ENCODE data around the gene SPC24. TPM values are rescaled to one million over a fixed set of nuclear protein-coding genes. Genes with fewer than 3 reads are reported as not detected.
"Not testable (repeated sequence)": the region's sequence is repeated elsewhere in the genome, so short reads cannot be mapped to it uniquely, and the experiment has no call there.

SPC24 gene
- total RNA-seq, 2 donors from 2014 or later = 1.2 to 5.7 TPM

DNA sequence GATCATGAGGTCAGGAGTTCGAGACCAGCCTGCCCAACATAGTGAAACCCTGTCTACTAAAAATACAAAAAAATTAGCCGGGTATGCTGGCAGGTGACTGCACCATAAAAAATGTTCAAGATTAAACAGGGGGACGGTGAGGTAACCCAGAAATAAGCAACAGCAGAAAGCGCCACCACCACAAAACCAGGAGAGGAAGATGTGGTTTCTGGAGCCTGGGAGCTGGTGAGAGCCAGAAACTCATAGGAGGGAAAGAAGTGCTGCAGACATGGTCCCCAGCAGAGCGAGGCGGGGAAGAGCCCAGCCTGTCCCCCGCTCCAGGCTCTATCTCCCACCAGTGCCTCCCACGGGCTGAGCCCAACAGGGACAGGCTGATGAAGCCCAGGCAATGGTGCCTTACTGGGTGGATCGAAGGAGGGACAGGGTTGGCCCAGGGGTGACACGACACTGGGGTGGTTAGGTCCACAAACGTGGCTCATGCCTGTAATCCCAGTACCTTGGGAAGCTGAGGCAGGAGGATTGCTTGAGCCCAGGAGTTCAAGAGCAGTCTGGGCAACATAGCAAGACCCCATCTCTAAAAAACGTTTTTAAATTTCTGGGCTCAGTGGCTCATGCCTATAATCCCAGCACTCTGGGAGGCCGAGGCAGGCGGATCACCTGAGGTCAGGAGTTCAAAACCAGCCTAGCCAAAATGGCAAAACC is 19.0 kb downstream of the SPC24 start:
- Histone ChIP-seq H3K4me3 (no peak overlapping the region), H3K27ac (peak overlapping the region; percentile 96 to 98), H3K4me1 (peaks cover 0 to 45% of the 10 kb centered on the region in 2 donors), H3K27me3 (no peaks in the 10 kb centered on the region), H3K9me3 (no peaks in the 10 kb centered on the region), H3K36me3 (peaks cover 7% of the 10 kb centered on the region)
- DNase-seq (ENCODE audit: low spot score) = no peak
- TF ChIP-seq, protein P1, sequence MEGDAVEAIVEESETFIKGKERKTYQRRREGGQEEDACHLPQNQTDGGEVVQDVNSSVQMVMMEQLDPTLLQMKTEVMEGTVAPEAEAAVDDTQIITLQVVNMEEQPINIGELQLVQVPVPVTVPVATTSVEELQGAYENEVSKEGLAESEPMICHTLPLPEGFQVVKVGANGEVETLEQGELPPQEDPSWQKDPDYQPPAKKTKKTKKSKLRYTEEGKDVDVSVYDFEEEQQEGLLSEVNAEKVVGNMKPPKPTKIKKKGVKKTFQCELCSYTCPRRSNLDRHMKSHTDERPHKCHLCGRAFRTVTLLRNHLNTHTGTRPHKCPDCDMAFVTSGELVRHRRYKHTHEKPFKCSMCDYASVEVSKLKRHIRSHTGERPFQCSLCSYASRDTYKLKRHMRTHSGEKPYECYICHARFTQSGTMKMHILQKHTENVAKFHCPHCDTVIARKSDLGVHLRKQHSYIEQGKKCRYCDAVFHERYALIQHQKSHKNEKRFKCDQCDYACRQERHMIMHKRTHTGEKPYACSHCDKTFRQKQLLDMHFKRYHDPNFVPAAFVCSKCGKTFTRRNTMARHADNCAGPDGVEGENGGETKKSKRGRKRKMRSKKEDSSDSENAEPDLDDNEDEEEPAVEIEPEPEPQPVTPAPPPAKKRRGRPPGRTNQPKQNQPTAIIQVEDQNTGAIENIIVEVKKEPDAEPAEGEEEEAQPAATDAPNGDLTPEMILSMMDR (IDR thresholded peaks at IDR 0.05) = no peak

- no peaks in the 10 kb centered on the region for H3K9me3 ChIP-seq
- peaks cover 0 to 9% of the 10 kb centered on the region in 2 donors for H3K4me1 ChIP-seq
- TF ChIP-seq, protein P1 (IDR thresholded peaks at IDR 0.05) = no peak
- H3K27ac ChIP-seq = peak overlapping the region; percentile 52 to 55
- H3K4me3 ChIP-seq = no peak overlapping the region
- no peak for DNase-seq (ENCODE audit: low spot score)
- H3K27me3 ChIP-seq = no peaks in the 10 kb centered on the region
- H3K36me3 ChIP-seq = peaks cover 42% of the 10 kb centered on the region
Observed at GRCh38 chr19:11131471-11131870, 24.1 kb downstream of the SPC24 start.

DNA sequence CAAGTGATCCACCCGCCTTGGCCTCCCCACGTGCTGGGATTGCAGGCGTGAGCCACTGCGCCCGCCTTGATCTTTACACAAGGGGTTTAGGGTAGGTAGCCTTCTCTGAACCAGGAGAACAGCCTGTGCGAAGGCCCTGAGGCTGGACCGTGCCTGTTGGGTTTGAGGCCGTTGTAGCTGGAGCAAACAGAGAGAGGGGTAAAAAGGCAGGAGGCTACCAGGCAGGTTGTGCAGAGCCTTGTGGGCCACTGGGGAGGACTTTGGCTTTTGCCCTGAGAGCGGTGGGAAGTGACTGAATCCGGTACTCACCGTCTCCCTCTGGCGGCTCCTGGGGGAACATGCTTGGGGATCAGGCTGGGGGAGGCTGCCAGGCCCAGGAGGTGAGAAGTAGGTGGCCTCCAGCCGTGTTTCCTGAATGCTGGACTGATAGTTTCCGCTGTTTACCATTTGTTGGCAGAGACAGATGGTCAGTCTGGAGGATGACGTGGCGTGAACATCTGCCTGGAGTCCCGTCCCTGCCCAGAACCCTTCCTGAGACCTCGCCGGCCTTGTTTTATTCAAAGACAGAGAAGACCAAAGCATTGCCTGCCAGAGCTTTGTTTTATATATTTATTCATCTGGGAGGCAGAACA is 24.6 kb downstream of the SPC24 start:
- TF ChIP-seq, protein P1 (IDR thresholded peaks at IDR 0.05) = peak; percentile 86 to 94
- Histone ChIP-seq H3K27me3 (no peaks in the 10 kb centered on the region), H3K4me1 (peaks cover 0 to 7% of the 10 kb centered on the region in 2 donors), H3K27ac (peak overlapping the region; percentile 52 to 55), H3K4me3 (no peak overlapping the region), H3K36me3 (peaks cover 42% of the 10 kb centered on the region), H3K9me3 (no peaks in the 10 kb centered on the region)
- peak; percentile 86 for DNase-seq (ENCODE audit: low spot score)

GRCh38 chr19:11127905-11128304 is 27.7 kb downstream of the SPC24 start:
- Histone ChIP-seq H3K9me3 (no peaks in the 10 kb centered on the region), H3K27me3 (no peaks in the 10 kb centered on the region), H3K27ac (no peak overlapping the region), H3K4me3 (no peak overlapping the region), H3K36me3 (peaks cover 59% of the 10 kb centered on the region), H3K4me1 (peaks cover 0 to 7% of the 10 kb centered on the region in 2 donors)
- TF ChIP-seq, protein P1 (IDR thresholded peaks at IDR 0.05) = no peak
- no peak for DNase-seq (ENCODE audit: low spot score)

DNA sequence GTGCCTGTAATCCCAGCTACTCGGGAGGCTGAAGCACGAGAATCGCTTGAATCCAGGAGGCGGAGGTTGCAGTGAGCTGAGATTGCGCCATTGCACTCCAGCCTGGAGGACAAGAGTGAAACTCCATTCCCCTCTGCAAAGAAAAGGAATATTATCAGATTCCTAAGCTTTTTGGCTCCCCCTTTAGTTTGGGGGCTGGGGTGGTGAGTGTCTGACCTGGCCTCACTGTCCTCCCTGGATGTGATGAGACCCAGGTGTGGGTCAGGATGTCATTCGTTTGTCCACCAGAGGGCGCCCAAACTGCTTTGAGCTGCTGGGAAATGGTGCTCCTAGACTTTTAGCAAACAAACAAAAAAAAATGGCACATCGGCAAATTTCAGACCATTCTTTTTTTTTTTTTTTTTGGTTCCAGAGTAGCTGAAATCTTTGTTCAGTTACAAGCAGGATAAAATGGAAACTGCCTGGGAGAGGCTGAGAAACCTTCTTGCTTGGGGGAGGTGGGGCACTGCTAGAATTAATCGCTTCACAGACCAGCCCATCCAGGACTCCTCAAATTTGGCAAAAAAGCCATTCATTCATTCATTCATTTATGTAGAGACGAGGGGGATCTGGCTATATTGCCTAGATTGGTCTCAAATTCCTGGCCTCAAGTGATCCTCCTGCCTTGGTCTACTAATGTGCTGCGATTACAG is 29.4 kb downstream of the SPC24 start:
- Histone ChIP-seq H3K27me3 (no peaks in the 10 kb centered on the region), H3K9me3 (no peaks in the 10 kb centered on the region), H3K4me3 (no peak overlapping the region), H3K36me3 (peaks cover 54% of the 10 kb centered on the region), H3K4me1 (peaks cover 0 to 6% of the 10 kb centered on the region in 2 donors), H3K27ac (no peak overlapping the region)
- DNase-seq (ENCODE audit: low spot score) = peak; percentile 88
- TF ChIP-seq, protein P1 (IDR thresholded peaks at IDR 0.05) = peak; percentile 64 to 71

DNA sequence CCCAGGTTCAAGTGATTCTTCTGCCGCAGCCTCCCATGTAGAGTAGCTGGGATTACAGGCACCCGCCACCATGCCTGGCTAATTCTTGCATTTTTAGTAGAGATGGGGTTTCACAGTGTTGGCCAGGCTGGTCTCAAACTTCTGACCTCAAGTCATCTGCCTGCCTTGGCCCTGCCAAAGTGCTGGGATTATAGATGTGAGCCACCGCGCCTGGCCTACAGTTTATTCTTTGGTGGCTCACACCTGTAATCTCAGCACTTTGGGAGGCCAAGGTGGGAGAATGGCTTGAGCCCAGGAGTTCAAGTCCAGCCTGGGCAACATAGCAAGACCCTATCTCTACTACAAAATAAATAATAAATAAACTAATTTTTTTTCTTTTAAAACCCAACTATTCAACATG is 31.4 kb downstream of the SPC24 start:
- not testable (repeated sequence) for H3K27ac ChIP-seq; H3K4me3 ChIP-seq; H3K4me1 ChIP-seq; DNase-seq (ENCODE audit: low spot score); H3K9me3 ChIP-seq; H3K27me3 ChIP-seq
- peaks cover 52% of the 10 kb centered on the region for H3K36me3 ChIP-seq

Measured in right atrium auricular region (tissue), 2 donors.